ENCODE results near the gene FBXW12.

The FBXW12 gene

DNA sequence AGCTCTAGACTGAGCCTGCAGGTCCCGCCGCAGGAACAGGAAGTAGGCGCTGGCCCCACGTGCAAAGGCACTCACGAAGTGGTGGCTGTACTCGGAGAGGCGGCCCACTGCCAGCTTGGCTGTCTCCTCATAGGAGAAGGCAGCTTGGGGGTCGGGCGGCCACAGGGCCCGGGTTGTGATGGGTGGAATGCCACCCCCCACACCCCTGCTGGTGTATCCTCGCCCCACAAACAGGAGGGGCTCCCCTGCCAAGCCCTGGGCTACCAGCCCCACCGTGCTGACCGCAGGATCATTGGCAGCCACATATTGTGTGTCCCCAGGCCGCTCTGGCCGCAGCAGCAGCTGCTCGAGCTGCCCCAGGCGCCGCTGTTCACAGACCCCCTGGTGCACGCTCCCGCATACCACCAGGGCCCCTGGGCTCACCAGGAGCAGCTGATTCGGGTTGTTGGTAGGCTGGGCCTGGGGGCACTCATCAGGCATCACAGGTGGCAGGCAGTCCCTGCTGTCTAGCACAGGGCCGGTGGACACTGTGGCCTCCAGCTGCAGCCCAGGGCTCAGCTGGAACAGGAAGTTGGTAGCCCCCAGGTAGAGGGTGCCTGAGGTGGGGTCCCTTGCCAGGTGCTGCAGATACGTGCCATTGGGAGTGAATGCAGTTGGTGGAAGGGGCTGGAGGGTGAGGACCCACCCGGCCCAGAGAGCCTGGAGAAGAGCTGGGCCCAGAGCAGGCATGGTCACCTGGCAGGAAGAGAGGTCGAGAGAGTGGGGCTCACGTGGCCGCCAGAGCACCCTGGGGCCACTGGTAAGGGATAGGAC lies 52.1 kb downstream of the FBXW12 start:
- DNase-seq = no peak

DNA sequence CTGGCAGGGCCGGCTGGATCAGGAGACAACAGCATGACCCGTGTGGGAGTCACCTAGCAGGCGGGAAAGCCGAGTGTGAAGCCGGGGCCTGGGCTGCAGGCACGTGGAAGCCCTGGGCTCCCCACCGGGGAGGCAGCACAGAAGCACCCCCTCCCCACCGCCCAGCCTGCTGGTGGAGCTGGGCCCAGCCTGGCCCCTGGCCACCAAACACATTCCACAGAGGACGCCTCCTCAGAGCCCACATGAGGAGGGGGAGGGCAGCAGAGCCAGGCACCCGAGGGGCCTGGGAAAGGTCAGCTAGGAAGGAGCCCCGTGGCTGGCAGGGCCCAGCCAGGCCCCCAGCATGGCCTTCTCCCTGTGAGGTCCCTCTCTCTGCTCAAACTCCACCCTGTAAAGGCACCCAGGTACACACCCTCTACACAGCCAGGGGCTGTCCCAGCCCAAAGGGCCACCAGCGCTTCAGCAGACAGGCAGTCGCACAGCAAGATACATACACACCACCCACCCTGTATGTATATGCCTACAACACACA lies 53.3 kb downstream of the FBXW12 start:
- DNase-seq = no peak

DNA sequence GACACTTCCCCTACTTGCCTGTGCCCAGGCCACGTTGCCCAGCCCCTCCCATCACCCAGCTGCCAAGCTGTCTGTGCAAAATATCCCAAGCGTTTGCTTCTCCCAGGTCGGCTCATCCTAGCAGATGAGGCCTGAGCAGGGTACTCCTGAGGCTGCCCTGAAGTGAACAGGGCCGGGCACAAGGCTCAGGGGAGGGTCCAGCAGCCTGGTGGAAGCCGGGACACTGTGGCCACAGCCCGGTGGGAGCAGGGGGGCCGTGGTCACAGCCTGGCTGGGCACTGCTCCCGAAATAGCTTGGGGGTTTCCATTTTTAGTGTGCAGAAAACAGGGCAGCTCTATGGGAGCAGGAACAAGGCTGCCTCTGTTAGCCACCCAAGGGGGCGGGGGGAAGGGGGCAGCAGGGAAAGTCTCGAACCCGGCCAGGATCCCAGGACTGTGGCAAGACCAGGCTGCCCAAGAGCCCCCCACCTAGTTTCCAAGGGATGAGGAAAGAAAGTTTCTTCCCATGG lies 54.4 kb downstream of the FBXW12 start:
- no peak for DNase-seq

DNA sequence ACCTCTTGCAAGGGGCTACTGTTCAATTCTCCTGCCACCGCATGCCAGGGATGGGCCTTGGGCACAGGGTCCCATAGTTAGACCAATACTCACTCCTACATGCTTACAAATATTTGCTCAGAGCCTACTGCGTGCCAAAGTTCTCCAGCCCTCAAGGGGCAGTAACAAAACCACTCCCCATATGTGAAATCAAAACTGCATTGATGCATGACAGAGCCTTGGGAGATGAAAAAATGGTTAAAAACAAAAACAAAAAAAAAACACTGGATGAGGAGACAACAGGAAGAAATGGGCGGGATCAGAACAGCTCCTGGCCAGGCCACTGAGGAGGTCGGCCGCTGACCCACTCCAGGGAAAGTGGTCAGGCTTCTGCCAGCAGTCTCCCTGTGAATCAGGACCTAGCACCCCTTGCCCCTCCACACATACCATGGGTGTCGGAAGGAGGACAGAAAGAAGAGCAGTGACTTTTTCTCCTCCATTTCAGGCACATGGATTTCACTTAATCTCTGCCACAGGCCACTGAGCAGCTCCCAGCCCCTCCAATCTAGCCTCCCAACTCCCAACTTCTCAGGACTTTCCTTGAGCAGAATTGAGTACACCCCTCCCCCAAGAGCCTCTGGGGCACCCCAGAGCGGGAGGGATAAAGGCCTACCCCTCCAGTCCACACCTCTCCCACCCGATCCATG lies 55.1 kb downstream of the FBXW12 start:
- no peak for DNase-seq

DNA sequence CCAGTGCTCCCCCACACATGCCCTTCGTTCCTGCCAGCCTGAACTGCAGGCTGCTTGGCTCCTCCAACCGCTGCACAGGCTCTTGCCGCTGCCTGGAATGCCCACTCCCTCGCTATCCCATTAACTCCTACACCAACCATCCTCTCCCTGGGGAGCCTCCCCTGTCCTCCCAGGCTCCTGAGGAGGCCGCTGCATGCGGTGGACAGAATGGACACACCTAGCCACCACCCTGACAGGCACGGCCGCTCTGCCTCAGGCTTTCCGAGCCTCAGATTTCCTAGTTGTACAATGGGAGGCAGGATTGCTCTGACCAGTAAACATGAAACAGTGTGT lies 55.6 kb downstream of the FBXW12 start:
- peak; percentile 3 for DNase-seq

DNA sequence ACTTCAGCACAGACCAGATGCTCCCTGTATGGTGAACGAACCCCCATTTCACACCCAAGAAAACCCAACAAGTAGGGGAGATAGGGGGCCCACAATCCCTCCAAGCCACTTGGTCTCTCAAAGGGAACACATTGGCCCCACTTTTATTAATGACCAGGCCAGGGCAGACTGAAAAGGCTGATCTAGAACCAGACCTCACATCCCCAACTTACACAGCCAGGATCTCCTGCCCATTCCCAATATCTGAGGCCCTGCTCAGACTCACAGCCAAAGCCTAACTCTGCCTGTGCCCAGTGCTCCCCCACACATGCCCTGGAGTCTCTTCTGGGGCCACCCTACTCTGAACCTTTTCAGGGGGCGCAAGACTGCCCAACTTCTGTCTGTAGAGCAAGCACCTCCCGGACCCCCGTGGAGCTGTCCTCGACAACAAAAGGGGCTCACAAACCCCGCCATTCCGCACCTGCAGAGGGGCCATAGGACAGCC lies 56.1 kb downstream of the FBXW12 start:
- no peak for DNase-seq

DNA sequence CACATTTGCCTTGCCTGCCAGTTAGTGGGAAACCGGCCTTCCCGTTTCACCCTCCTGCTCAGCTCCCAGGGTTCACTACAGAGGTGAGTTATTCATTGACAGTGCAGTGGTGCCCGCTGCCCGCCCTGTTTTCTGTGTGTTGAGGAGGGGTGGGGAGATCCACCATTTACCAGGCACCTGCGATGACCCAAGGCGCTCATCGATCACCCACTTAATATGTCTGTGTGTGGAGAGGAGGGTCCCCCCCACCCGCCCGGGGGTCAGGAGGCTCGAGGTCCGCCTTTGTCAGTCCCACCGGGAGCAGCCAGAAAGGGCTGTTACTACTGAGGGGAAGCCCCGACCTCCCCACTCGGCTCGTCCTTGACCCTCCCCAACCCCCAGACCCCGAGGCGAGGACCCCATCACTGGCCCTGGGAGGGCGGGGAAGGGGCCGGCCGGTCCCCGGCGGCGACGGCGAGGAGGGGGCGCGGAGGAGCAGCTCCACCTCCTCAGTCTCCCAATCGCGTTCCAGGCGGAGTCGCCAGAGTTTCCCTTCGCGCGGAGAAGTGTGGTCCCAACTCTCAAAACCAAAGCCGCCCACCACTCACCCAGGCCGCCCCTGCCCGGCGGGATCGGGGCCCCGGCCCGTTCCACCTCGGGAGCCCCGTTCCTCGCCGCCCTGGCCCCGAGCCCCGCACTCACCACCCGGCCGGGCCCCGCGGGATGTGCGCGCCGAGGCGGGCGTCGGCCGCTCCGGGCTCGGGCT lies 56.7 kb downstream of the FBXW12 start:
- peak; percentile 61 for DNase-seq

DNA sequence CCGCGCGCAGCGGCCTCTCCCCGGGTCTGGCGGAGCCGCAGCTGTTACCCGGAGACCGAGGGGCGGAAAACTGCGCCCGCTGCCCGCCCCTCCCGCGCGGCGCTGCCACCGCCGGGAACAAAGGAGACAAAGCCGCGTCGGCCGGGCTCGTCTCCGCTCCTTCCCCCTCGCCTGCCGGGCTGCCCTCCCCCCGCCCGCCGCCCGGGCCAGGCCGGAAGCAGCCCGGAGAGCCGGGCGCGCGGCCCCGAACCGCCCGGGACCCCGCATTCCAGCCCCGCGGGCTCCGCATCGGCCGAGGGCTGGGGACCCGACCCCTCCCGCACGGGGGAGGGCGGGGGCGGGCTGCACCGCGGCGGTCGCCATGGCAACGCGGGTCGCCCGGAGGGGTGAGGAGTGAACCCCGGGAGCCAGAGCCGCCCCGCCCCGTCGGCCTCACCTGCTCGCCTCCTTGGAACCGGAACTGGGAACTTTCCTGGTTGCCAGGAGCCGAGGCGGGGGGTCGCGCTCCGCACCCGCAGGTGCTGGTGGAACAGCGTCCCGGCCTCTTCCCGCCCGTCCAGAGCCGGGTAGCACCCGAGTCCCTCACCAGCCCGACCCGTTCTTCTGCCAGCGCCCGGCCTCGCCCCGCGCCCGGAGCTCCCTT lies 57.4 kb downstream of the FBXW12 start:
- peak; percentile 93 for DNase-seq

DNA sequence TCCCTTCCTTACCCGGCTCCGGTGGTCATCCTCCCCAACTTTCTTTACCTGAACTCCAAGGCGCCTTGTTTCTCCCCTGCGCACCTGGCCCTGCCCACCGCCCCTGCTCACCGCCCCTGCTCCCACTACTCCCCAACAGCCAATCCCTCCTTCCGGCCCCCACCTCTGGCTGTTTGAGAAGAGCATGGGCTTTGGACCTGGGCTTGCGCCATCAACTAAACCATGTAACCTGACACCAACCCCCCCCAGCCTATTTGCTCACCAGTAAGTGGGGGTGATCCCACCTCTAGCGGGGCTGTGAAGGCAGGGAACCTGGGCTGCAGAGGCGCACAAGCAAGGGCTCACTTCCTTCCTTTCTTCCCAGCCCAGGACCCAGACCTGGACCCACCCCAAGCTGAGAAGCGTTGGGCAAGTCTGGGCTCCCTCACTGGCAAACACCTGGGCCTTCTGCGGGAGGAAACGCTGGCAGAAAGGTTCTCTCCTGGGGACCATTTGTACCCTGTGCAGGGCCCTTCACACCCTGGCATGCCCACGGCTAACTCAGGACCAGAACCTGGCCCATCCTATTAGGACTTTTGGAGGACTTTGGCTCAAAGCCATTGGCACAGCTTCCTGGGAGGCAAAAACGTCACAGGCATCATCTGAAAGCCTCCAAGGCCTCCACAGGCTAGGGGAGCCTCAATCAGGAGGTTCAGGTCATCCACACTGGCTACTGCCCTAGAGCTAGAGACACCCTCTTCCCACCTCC lies 58.1 kb downstream of the FBXW12 start, which contains the start of gene PLXNB1:
PLXNB1 (minus strand) TSS at position 127 of the 748 bp plus-strand sequence. CDS start 5,475 bp downstream, outside the sequence.
- peak; percentile 94 for DNase-seq

DNA sequence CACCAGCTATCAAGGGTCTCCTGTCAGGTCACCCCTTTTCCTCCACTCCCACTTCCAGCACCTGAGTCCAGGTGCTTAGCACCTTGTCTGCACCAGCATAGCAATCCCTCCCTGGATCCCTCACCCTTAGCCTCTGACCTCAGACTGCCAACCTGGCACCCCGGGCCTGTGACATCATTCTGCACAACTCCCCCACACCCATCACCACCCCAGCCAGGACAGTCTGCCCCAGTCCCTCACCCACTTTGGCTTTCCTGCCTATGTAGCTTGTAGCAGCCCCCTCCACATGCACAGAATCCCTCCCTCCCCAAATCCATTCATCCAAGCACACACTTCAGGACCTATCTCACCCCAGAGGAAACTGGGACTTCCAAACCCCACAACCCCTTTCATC lies 58.7 kb downstream of the FBXW12 start:
- no peak for DNase-seq

DNA sequence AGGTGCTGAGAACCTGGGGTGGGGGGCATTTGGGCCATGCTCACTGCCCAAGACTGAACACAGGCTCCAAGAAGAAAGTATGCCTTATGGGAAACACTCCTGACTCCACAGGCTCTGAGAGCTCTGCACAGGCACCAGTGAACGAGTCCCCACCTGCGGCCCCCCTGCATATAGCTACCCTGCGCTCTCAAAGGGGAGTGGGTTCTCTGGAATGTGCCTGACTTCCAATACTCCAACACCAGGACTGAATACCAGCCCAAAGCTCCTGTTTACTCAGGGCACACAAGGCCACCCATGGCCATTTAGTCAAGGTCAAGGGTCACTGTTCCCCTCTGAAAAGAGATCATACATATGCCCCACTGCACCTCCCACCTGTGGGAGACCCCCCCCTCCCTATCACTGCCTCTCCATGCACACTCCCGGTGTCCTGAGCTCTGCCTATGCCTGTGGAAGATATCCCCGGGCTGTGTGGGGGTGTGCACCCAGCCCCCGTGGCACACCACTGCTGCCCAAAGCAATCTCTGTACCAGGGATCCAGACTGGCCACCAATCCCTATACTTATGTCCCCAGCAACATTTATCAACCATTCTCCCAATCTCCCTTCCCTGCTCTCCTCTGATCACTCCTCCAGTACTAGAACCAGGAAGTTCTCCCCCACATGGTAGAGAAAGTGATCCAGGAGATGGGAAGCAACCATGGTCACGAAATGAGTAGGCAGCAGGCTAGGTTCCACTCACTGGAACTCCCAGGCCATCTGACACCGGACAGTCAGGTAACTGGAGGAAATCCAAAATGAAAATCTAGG lies 59.4 kb downstream of the FBXW12 start:
- no peak for DNase-seq

DNA sequence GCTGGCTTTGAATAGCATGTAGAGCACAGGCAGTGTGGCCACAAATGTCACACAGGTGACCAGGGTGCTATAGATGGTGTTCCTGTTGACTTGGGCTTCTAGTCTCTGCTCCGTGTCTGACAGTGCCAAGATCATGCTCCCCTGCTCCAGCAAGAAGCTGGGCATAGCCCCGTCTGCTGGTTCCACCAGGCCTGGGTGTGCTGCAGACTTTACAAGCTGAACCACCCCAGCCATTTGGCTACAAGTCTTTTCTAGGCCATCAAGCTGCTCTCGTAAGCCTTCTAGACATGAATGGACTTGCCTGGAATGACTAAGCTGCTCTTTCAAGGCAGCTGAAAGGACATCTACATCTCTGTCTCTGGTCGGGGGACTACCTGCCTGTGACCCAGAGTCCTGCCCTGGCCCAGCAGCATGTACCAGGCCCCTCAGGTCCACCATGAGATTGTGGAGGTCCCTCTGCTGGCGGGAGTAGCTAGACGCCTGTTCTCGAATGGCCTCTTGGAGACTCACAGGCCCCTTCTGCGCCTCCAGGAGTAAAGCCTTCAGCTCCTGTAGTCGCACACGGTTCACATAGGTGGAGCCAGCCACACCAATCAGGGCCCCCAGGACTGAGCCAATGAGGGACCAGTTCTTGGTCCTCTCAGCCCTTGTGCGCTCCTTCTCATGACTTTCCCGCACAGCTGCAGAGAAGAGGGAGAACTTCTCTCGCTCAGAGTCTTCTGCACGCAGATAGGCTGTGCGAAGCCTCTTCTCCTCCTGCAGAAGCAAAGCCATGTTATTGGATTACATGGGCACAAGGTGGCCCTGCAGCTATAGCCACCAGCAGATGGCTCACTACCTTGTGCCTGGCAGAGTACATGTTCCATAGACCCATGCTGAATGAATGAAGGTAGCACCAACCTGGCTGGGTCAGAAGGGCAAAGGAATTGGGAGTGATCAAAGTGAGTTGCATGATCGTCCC lies 60.7 kb downstream of the FBXW12 start:
- DNase-seq = no peak

DNA sequence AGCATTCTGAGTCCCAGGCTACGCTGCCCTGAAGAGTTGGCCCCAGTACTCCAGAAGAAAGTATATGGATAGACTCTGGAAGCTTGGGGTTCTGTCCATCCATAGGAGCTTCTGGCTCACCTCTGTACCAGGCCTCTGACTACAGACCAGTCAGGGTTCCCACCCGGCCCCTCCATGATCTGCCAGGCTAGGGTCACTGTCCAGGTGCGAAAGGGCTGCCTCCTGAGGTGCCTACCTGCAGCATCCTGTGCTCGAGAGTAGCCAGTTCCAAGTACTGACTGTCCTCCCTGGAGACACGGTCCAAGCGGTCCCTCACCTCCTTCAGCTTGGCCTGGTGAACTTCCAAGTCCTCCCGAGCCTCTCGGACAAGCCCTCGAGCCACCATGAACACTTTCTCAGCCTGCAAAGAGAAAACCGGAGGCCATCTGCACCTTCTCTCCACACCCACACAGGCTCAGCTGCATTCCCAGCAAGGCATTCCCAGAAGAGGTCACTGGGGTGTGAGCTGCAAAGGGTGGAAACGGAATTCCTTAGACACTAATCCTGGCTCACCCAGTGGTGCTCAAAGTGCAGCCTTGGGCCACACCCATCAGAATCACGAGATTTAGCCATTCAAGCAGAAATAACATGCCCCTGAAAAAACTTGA lies 61.6 kb downstream of the FBXW12 start:
- no peak for DNase-seq

DNA sequence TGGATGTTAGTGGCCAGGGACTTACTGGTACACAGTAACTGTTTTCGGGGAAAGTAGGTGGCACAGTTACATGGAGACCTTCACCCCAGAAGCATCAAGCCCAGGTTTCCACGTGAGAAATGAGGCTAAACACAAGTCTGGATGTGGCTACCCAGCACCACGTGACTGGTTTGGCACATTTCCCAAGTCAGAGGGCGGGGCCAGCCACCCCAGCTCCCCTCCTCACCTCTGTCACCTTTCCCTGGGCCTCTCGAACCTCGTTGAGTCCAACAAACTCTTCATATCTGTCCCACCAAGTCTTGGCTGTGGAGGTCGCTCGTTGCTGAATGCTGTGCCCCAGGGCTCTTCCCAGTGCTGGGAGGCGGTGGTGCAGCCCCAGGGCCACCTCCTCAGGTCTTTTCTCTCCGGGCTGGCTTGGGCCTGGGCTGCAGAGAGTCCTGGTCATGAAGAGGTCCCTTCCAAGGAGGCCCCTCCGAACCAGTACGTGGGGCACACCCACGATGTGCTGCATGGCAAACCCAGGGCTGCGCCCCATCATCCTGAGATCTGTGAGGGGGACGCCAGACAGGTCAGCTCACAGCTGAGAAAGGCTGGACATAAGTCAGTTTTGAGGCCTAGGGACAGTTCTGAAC lies 62.7 kb downstream of the FBXW12 start:
- no peak for DNase-seq

DNA sequence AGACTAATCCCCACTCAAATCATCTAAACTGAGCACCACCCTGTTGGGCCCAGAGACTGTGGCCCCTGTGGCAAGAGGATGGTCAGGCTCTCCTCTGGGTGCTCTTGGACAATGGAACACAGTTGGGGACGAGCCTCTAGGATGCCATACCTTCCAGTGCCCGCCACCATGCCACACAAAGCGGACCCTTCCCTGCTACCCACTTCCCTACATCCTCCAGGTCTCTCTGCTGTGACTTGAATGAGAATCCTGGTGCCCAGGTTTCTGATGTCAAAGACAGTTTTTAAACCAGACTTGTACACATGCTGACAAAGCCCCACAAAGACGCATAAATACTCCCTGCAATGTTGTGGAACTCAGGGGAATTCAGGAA lies 63.2 kb downstream of the FBXW12 start:
- DNase-seq = no peak

DNA sequence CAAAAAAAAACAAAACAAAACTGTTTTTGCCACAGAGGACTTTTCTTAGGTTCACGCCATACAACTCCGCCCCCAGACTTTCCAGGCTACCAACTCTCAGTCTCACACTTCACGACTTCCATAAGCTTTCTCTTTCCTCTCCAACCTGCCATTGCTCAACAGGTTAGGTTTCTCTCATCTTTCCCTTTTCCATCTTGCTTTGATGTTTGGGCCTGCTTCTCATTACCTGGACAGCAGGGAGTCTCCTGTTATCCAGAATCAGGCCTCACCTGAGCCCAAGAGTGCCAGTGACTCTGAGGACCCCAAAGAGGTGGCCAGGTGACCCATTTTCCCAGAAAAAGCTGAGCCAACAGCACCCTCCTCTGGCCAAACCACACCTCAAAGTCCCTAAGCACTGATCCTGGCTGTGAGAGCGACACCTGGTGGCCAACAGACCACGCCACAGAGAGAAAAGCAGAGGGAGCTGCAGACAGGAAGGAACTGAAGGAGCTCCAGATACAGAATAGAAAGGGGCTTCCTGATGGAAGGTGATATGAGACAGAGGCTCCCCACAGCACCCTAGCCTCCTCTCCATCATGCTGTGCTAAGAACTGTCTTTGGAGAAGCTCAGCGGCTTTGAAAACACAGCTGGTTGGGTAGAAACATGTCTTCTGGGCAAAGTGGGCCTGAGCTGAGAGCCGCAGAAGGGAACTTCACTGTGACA lies 63.9 kb downstream of the FBXW12 start:
- DNase-seq = peak; percentile 73

DNA sequence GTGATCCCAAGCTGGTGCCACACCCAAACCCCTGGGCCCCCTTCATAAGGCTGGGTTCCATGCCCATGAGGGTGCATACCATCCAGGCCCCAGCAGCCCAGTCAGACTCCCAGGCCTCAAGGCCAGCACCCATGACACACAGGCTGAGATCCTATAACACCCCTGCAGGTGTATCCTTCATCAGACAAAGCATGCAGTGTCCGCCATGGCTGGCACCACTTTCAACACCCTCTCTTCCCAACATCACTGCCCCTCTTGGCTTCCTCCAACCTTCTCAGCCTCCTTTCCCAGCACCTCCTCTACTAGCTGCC lies 64.4 kb downstream of the FBXW12 start:
- DNase-seq = no peak

DNA sequence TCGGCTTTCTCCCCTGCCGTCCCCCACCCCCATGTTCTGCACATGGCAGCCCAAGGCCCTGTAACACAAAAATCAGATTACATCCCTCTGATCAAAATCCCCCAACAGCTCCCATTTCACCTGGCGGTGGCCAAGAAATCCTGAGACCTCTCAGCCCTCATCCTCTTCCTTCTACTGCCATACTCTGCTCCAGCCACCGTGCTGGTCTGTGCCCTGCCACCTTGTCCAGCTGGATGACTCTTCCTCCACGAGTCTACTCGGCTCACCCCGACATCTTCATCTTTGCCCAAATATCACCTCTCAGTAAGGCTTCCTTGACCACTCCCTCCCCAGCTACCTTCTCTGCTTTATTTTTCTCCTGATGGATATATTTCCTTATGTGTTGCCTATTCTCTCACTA lies 64.8 kb downstream of the FBXW12 start:
- DNase-seq = no peak
